K562 (cell line): ENCODE measurements around the gene PTCRA. TPM values are rescaled to one million over a fixed set of nuclear protein-coding genes. Genes with fewer than 3 reads are reported as not detected.
A peak's percentile ranks its signal among the peaks of the same experiment; 100 is the strongest.

ENCODE experiments used
- CCAR2 ChIP-seq: fragments of 200-400 bp; formaldehyde crosslinking; IDR thresholded peaks from 2 replicates; pipeline ENCODE4 v1.6.1; 2017; ENCODE audit warnings: mild to moderate bottlenecking, low read depth, low read length
- ETV5 ChIP-seq: sonication (generic); formaldehyde crosslinking; IDR thresholded peaks from 2 replicates; pipeline ENCODE4 v1.4.0; 2020; ENCODE audit warnings: low read depth, mild to moderate bottlenecking, missing genetic modification reagents
- GATAD2A ChIP-seq: fragments of 450-650 bp; IDR thresholded peaks from 2 replicates; pipeline ENCODE4 v1.6.1; 2017
- LEF1 ChIP-seq: fragments of 450-650 bp; IDR thresholded peaks from 2 replicates; pipeline ENCODE4 v1.6.1; 2016; ENCODE audit warnings: mild to moderate bottlenecking
- NFATC3 ChIP-seq: fragments of 450-650 bp; IDR thresholded peaks from 2 replicates; pipeline ENCODE4 v1.6.1; 2017; ENCODE audit warnings: mild to moderate bottlenecking
- PHB ChIP-seq: fragments of 250-450 bp; sonication (Bioruptor Pico); IDR thresholded peaks from 2 replicates; pipeline ENCODE4 v1.5.0; 2021
- REST ChIP-seq, 2 experiments: fragments of 450-650 bp; formaldehyde crosslinking in 1 of 2; IDR thresholded peaks; 2 replicates each; pipeline versions ENCODE4 v1.4.0 to v1.6.1; 2014 to 2020; ENCODE audit warnings: mild to moderate bottlenecking in 2 of 2, borderline replicate concordance in 1 of 2, low read depth in 1 of 2
- RUNX1 ChIP-seq: sonication (generic); IDR thresholded peaks from 2 replicates; pipeline ENCODE4 v1.6.1; 2016; ENCODE audit warnings: antibody characterized with exemption, low read depth
- SMARCC2 ChIP-seq: fragments of 450-650 bp; IDR thresholded peaks from 2 replicates; pipeline ENCODE4 v1.6.1; 2017; ENCODE audit warnings: antibody characterized with exemption, moderate library complexity, mild to moderate bottlenecking, low read depth
- XRCC5 ChIP-seq: fragments of 200-400 bp; formaldehyde crosslinking; IDR thresholded peaks from 2 replicates; pipeline ENCODE4 v1.6.1; 2017; ENCODE audit warnings: low read depth, mild to moderate bottlenecking, low read length
- ZNF668 ChIP-seq: fragments of 250-450 bp; sonication (Bioruptor Pico); IDR thresholded peaks from 2 replicates; pipeline ENCODE4 v1.8.0; 2022; ENCODE audit warnings: mild to moderate bottlenecking, inconsistent platforms
- polyA plus RNA-seq, 8 experiments: library from polyadenylated mRNA; depleted of rRNA in 4 of 8; stranded (reverse) in 5 of 8; unstranded in 3 of 8; fragments of >200 nt; fragmentation: Nextera tagmentation in 2 of 8; fragmentation: Illumina TruSeq in 1 of 8; extraction: Ambion mirVana in 2 of 8; extraction: Trizol in 1 of 8; gene quantifications; 2 replicates each; pipeline versions ENCODE4 v1.2.1 to v1.2.3, GENCODE V29; 2011 to 2014; ENCODE audit warnings: inconsistent platforms in 1 of 8, missing spikeins in 1 of 8
- total RNA-seq, 7 experiments: library from RNA; depleted of rRNA in 6 of 7; stranded (reverse); fragments of >200 nt in 6 of 7; fragmentation: Illumina TruSeq in 2 of 7; extraction: Trizol in 2 of 7; gene quantifications; 2 replicates each; pipeline versions ENCODE4 v1.2.1 to v1.2.3, GENCODE V29; 2011 to 2021; ENCODE audit warnings: low replicate concordance in 1 of 7
- TF ChIP-seq, protein P1 (sequence below): fragments of 450-650 bp; formaldehyde crosslinking; IDR thresholded peaks from 2 replicates; pipeline ENCODE4 v1.4.0; 2020; ENCODE audit warnings: mild to moderate bottlenecking, mixed read lengths
- TF ChIP-seq, protein P2 (sequence below): fragments of 250-450 bp; sonication (Bioruptor Pico); IDR thresholded peaks from 2 replicates; pipeline ENCODE4 v1.5.1; 2021; ENCODE audit warnings: mild to moderate bottlenecking
- TF ChIP-seq, protein P3 (sequence below), 2 experiments: fragments of 200-800 bp in 1 of 2; sonication (Bioruptor generic) in 1 of 2; sonication (generic) in 1 of 2; formaldehyde crosslinking in 1 of 2; IDR thresholded peaks in 1 of 2; conservative IDR thresholded peaks in 1 of 2; 2 replicates each; pipeline versions ENCODE4 v1.5.0 to v1.6.1; 2016 to 2020; ENCODE audit warnings: missing compliant biosample characterization in 1 of 2, missing genetic modification characterization in 1 of 2, missing genetic modification reagents in 1 of 2

PTCRA gene
- total and polyA plus RNA-seq, 9 of the 15 experiments (the other 6 are each of a cell fraction or from before 2014, with no cell fraction given): 0.21 TPM; not detected in 8

DNA sequence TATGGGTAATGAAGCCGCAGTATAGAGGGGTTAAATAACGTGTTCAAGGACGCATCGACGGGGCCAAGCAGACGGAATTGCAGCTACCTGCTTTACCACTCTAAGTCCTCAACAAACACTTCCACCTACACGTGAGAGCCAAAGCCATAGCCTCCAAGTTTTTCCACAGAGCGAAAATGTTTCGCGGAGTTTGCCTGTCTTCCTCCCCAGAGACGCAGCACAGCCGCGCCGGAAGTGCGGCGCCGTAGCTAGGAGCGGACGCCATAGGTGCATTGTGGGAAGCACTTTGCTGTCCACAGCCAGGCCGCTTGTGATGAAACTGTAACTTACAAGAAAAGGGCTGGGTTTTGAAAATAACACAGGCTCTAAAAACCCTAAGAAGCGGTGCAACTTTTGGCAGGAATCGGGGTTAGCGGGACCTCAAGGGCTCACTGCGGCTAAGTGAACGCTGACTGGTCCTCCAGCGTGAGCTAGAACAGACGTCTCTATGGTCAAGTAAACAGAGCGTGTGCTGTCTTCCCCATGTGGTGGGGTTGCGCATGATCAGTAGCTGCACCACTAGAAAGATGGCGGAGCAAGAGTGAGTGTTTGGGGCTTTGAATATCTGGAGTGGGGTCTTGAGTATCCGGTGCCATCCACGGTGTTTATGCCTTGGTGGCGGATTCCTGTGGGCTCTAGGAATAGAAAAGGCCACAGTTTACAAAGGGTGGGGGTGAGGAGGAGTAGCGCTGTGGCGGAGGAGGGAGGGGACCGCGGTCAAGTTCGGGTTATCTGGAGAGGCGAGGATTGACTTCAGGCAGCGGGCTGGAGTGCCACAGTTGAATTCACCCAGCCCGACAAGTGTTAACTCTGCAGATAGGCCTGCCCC is 36.2 kb upstream of the PTCRA start, which contains the start of gene RPL7L1 (continued):
- TF ChIP-seq, protein P1, sequence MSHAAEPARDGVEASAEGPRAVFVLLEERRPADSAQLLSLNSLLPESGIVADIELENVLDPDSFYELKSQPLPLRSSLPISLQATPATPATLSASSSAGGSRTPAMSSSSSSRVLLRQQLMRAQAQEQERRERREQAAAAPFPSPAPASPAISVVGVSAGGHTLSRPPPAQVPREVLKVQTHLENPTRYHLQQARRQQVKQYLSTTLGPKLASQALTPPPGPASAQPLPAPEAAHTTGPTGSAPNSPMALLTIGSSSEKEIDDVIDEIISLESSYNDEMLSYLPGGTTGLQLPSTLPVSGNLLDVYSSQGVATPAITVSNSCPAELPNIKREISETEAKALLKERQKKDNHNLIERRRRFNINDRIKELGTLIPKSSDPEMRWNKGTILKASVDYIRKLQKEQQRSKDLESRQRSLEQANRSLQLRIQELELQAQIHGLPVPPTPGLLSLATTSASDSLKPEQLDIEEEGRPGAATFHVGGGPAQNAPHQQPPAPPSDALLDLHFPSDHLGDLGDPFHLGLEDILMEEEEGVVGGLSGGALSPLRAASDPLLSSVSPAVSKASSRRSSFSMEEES (CRISPR knock-in tag): no peak
- TF ChIP-seq LEF1: peak; percentile 83
- TF ChIP-seq REST (IDR thresholded peaks at IDR 0.05; ENCODE audit: borderline replicate concordance): no peak
- no peak for TF ChIP-seq REST (CRISPR knock-in tag; IDR thresholded peaks at IDR 0.05; ENCODE audit: low read depth)
- TF ChIP-seq XRCC5: peak; percentile 84; the same call in 1 of the 2 replicates
- peak; percentile 91 for TF ChIP-seq ETV5 (CRISPR knock-in tag)
- no peak for TF ChIP-seq SMARCC2
- TF ChIP-seq, protein P2, sequence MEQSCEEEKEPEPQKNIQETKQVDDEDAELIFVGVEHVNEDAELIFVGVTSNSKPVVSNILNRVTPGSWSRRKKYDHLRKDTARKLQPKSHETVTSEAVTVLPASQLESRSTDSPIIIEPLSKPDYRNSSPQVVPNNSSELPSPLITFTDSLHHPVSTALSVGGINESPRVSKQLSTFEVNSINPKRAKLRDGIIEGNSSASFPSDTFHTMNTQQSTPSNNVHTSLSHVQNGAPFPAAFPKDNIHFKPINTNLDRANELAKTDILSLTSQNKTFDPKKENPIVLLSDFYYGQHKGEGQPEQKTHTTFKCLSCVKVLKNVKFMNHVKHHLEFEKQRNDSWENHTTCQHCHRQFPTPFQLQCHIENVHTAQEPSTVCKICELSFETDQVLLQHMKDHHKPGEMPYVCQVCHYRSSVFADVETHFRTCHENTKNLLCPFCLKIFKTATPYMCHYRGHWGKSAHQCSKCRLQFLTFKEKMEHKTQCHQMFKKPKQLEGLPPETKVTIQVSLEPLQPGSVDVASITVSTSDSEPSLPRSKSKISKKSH: no peak
- TF ChIP-seq NFATC3: peak; percentile 65; the same call in 1 of the 2 replicates
- 0 out of 2 replicates have a peak, but pooled peaks have one; percentile 17 for TF ChIP-seq RUNX1
- no peak for TF ChIP-seq ZNF668 (CRISPR knock-in tag)
- TF ChIP-seq, protein P3, sequence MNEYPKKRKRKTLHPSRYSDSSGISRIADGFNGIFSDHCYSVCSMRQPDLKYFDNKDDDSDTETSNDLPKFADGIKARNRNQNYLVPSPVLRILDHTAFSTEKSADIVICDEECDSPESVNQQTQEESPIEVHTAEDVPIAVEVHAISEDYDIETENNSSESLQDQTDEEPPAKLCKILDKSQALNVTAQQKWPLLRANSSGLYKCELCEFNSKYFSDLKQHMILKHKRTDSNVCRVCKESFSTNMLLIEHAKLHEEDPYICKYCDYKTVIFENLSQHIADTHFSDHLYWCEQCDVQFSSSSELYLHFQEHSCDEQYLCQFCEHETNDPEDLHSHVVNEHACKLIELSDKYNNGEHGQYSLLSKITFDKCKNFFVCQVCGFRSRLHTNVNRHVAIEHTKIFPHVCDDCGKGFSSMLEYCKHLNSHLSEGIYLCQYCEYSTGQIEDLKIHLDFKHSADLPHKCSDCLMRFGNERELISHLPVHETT (CRISPR knock-in tag; conservative IDR thresholded peaks at IDR 0.05 in 1 of 2, IDR thresholded peaks at IDR 0.05 in 1 of 2): peak in 1 of 2 experiments; percentile 47; a peak in 2 of 4 replicates
- TF ChIP-seq GATAD2A: peak; percentile 76
- TF ChIP-seq CCAR2: no peak
- TF ChIP-seq PHB: peak; percentile 75; the same call in 1 of the 2 replicates
